Activated naive CD4-positive, alpha-beta T cell treated with anti-CD3 and anti-CD28 coated beads, Interleukin-2, amount 50 U/mL, for 16 hours (primary cell): ENCODE data around the gene NPAS2.

Experiments
- DNase-seq: peaks from one replicate; pipeline ENCODE4 v3.0.0-alpha.2; 2020

Gene NPAS2

GRCh38 chr2:100799686-100800085 lies 20.3 kb upstream of the NPAS2 start:
- no peak for DNase-seq

- DNase-seq: no peak
Observed at GRCh38 chr2:100800915-100801314, 19.0 kb upstream of the NPAS2 start.

GRCh38 chr2:100801402-100801801 lies 18.5 kb upstream of the NPAS2 start:
- DNase-seq: no peak

- no peak for DNase-seq
Observed at GRCh38 chr2:100802066-100802465, 17.9 kb upstream of the NPAS2 start.

- no peak for DNase-seq
Observed at GRCh38 chr2:100803334-100803733, 16.6 kb upstream of the NPAS2 start.

GRCh38 chr2:100806550-100806949 lies 13.4 kb upstream of the NPAS2 start:
- DNase-seq: no peak

GRCh38 chr2:100807707-100808106 lies 12.2 kb upstream of the NPAS2 start:
- DNase-seq: no peak

- DNase-seq: no peak
Observed at GRCh38 chr2:100808582-100808981, 11.4 kb upstream of the NPAS2 start.

GRCh38 chr2:100809506-100809905 lies 10.4 kb upstream of the NPAS2 start:
- DNase-seq: no peak

- no peak for DNase-seq
Observed at GRCh38 chr2:100810603-100811145, 9.3 kb upstream of the NPAS2 start.

- no peak for DNase-seq
Observed at GRCh38 chr2:100812116-100812515, 7.8 kb upstream of the NPAS2 start.

- DNase-seq: no peak
Observed at GRCh38 chr2:100812573-100812972, 7.4 kb upstream of the NPAS2 start.

- DNase-seq: no peak
Observed at GRCh38 chr2:100813527-100813926, 6.4 kb upstream of the NPAS2 start.

GRCh38 chr2:100814043-100814442 lies 5.9 kb upstream of the NPAS2 start:
- DNase-seq: no peak

GRCh38 chr2:100814453-100814852 lies 5.5 kb upstream of the NPAS2 start:
- DNase-seq: no peak

- DNase-seq: no peak
Observed at GRCh38 chr2:100817388-100817985, 2.5 kb upstream of the NPAS2 start.

- no peak for DNase-seq
Observed at GRCh38 chr2:100818003-100818605, 1.8 kb upstream of the NPAS2 start.

- peak; percentile 31 for DNase-seq
Observed at GRCh38 chr2:100818606-100819369, 1.2 kb upstream of the NPAS2 start.

GRCh38 chr2:100820273-100820522 lies 259 bp downstream of the NPAS2 start:
- DNase-seq: no peak

- DNase-seq: peak; percentile 39
Observed at GRCh38 chr2:100820523-100821254, 750 bp downstream of the NPAS2 start.

- no peak for DNase-seq
Observed at GRCh38 chr2:100821255-100821910, 1.4 kb downstream of the NPAS2 start.

GRCh38 chr2:100821911-100822265 lies 1.9 kb downstream of the NPAS2 start:
- no peak for DNase-seq

- DNase-seq: no peak
Observed at GRCh38 chr2:100822587-100823248, 2.8 kb downstream of the NPAS2 start.
